ENCODE measurements around the gene CFAP74. TPM values are rescaled to one million over a fixed set of nuclear protein-coding genes. Genes with fewer than 3 reads are reported as not detected.

The CFAP74 gene
- total RNA-seq, 1 experiment from 2014 or later: not detected

DNA sequence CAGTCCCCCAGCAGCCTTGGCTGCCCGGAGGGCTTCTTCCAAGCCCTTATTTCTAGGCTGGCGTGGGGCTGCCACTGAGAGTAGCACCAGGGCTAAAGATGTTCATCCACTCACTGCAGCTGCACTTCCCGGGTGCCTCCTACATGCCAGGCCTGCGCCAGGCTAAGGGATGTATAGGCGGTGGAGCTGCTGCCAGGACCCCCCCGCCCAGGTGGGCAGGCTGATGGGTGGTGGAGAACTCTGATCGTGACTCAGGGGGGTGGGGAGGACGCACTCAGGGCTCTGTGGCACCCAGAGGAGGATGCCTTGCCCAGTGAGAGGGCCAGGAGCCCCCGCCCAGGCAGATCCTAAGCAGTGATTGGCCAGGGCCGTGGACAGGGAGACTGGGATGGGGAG, 34.1 kb downstream of the CFAP74 start:
- no peaks in the 10 kb centered on the region for H3K27me3 Mint-ChIP-seq (ENCODE audit: insufficient read depth, unreplicated experiment)
- ChIA-PET POLR2A (no interaction called here), CTCF (interaction anchor here (1.2 kb wide), 1 partner anchor 9 kb away, joined by 5 read pairs; no protein-coding TSS in a partner anchor)
- no peak overlapping the region for H3K4me3 Mint-ChIP-seq (ENCODE audit: unreplicated experiment)
- BruUV-seq (replicated peaks): no TSS peak
- intact Hi-C loops (cut with micrococcal nuclease): no loop called here
- no peaks in the 10 kb centered on the region for H3K36me3 Mint-ChIP-seq (ENCODE audit: insufficient read depth, unreplicated experiment)
- TF ChIP-seq, protein P1, sequence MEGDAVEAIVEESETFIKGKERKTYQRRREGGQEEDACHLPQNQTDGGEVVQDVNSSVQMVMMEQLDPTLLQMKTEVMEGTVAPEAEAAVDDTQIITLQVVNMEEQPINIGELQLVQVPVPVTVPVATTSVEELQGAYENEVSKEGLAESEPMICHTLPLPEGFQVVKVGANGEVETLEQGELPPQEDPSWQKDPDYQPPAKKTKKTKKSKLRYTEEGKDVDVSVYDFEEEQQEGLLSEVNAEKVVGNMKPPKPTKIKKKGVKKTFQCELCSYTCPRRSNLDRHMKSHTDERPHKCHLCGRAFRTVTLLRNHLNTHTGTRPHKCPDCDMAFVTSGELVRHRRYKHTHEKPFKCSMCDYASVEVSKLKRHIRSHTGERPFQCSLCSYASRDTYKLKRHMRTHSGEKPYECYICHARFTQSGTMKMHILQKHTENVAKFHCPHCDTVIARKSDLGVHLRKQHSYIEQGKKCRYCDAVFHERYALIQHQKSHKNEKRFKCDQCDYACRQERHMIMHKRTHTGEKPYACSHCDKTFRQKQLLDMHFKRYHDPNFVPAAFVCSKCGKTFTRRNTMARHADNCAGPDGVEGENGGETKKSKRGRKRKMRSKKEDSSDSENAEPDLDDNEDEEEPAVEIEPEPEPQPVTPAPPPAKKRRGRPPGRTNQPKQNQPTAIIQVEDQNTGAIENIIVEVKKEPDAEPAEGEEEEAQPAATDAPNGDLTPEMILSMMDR (IDR thresholded peaks at IDR 0.05; ENCODE audit: unreplicated experiment): no peak
- peaks cover 8% of the 10 kb centered on the region for H3K4me1 Mint-ChIP-seq (ENCODE audit: insufficient read depth, unreplicated experiment)
- DNase-seq (ENCODE audit: unreplicated experiment): no peak
- no peak overlapping the region for H3K27ac Mint-ChIP-seq (ENCODE audit: low read depth, unreplicated experiment)
- H3K9me3 Mint-ChIP-seq (ENCODE audit: unreplicated experiment): peaks cover 9% of the 10 kb centered on the region

DNA sequence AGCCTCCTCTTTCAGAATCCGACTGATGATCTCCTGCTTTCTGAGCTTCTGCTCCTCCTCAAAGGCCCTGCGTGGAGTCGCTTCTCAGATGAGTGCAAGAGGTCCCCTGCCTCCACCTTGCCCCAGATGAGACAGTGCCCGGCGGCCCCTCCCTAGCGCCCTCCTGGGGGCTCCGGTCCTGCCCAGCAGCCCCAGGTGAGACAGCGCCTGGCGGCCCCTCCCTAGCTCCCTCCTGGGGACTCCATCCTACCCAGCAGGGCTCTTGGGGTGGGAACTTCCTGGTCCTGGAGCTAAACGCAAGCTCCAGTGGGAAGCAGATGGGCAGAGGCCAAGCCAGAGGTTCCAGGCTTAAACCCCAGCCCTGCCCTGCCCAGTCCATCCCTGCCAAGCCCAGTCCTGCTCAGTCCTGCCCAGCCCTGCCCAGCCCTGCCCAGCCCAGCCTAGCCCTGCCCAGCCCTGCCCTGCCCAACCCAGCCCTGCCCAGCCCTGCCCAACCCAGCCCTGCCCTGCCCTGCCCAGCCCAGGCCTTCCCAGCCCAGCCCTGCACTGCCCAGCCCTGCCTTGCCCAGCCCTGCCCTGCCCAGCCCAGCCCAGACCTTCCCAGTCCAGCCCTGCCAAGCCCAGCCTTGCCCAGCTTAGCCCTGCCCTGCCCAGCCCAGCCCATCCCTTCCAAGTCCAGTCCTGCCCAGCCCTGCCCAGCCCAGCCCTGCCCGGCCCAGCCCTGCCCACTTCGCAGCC, 34.6 kb downstream of the CFAP74 start:
- peak; percentile 71 for DNase-seq (ENCODE audit: unreplicated experiment)
- POLR2A ChIA-PET: interaction anchor here (1.1 kb wide), 1 partner anchor 9 kb away, joined by 3 read pairs; no protein-coding TSS in a partner anchor
- Mint-ChIP-seq H3K4me1 (ENCODE audit: insufficient read depth, unreplicated experiment) (peaks cover 8% of the 10 kb centered on the region), H3K9me3 (ENCODE audit: unreplicated experiment) (peaks cover 9% of the 10 kb centered on the region), H3K27me3 (ENCODE audit: insufficient read depth, unreplicated experiment) (no peaks in the 10 kb centered on the region), H3K36me3 (ENCODE audit: insufficient read depth, unreplicated experiment) (no peaks in the 10 kb centered on the region), H3K27ac (ENCODE audit: low read depth, unreplicated experiment) (no peak overlapping the region), H3K4me3 (ENCODE audit: unreplicated experiment) (no peak overlapping the region)
- CTCF ChIA-PET: interaction anchor here (1.2 to 1.5 kb wide), 2 partner anchors 8 to 75 kb away, joined by 5 read pairs; no protein-coding TSS in a partner anchor
- intact Hi-C loops (cut with micrococcal nuclease): no loop called here
- BruUV-seq (replicated peaks): no TSS peak
- TF ChIP-seq, protein P1 (IDR thresholded peaks at IDR 0.05; ENCODE audit: unreplicated experiment): no peak

DNA sequence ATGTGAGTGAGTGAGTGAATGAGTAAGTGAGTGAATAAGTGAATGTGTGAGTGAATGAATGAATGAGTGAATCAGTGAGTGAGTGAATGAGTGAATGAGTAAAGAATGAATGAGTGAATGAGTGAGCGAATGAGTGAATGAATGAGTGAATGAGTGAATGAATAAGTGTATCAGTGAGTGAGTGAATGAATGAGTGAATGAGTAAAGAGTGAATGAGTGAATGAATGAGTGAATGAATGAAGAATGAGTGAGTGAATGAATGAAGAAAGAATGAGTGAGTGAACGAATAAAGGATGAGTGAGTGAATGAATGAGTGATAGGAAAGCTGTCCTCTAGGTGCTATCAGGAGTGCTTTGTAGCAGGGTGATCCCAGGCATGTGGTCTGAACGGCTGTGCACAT, 35.7 kb downstream of the CFAP74 start:
- Mint-ChIP-seq H3K36me3 (ENCODE audit: insufficient read depth, unreplicated experiment) (no peaks in the 10 kb centered on the region), H3K27me3 (ENCODE audit: insufficient read depth, unreplicated experiment) (peaks cover 3% of the 10 kb centered on the region), H3K9me3 (ENCODE audit: unreplicated experiment) (peaks cover 9% of the 10 kb centered on the region), H3K27ac (ENCODE audit: low read depth, unreplicated experiment) (peak overlapping the region; percentile 39), H3K4me3 (ENCODE audit: unreplicated experiment) (peak overlapping the region; percentile 4), H3K4me1 (ENCODE audit: insufficient read depth, unreplicated experiment) (peaks cover 8% of the 10 kb centered on the region)
- intact Hi-C loops (cut with micrococcal nuclease): no loop called here
- no TSS peak for BruUV-seq (replicated peaks)
- DNase-seq (ENCODE audit: unreplicated experiment): no peak
- POLR2A ChIA-PET: interaction anchor here (1.1 kb wide), 1 partner anchor 8 kb away, joined by 3 read pairs; no protein-coding TSS in a partner anchor
- CTCF ChIA-PET: interaction anchor here (1.5 kb wide), 1 partner anchor 76 kb away, joined by 5 read pairs; no protein-coding TSS in a partner anchor
- TF ChIP-seq, protein P1 (IDR thresholded peaks at IDR 0.05; ENCODE audit: unreplicated experiment): no peak

DNA sequence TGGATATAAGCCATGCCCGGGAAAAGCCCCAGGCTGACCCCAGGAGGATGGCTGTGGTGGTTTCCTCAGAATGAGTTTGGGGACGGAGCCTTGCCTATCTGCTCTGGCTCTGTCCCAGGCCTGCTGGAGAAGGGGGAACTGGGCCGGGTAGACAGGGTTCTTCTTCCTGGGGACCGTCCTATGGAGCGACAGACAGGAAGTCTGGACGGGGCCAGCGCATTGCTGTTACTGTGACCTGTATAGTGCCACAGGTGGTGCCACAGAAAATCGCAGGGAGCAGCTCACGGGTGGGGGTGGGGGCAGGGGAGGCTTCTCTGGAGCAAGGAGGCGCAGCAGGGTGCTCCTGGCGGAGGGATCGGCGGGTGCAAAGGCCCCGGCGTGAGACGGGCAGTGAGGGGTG, 36.4 kb downstream of the CFAP74 start:
- ChIA-PET POLR2A (no interaction called here), CTCF (interaction anchor here (1.7 kb wide), 1 partner anchor 77 kb away, joined by 4 read pairs; no protein-coding TSS in a partner anchor)
- Mint-ChIP-seq H3K27me3 (ENCODE audit: insufficient read depth, unreplicated experiment) (peaks cover 10% of the 10 kb centered on the region), H3K9me3 (ENCODE audit: unreplicated experiment) (peaks cover 9% of the 10 kb centered on the region), H3K4me1 (ENCODE audit: insufficient read depth, unreplicated experiment) (peaks cover 8% of the 10 kb centered on the region), H3K36me3 (ENCODE audit: insufficient read depth, unreplicated experiment) (no peaks in the 10 kb centered on the region), H3K4me3 (ENCODE audit: unreplicated experiment) (no peak overlapping the region), H3K27ac (ENCODE audit: low read depth, unreplicated experiment) (no peak overlapping the region)
- no TSS peak for BruUV-seq (replicated peaks)
- no peak for DNase-seq (ENCODE audit: unreplicated experiment)
- intact Hi-C loops (cut with micrococcal nuclease): no loop called here
- TF ChIP-seq, protein P1 (IDR thresholded peaks at IDR 0.05; ENCODE audit: unreplicated experiment): no peak

Measured in MCF 10A (cell line).